GM18499 (cell line): Measurements from ENCODE around the gene TAF15.

Source experiments
- ATAC-seq: cut with Tn5 transposase; IDR thresholded peaks from one replicate; pipeline ENCODE4 v1.9.1; 2021; ENCODE audit warnings: moderate number of reproducible peaks; ENCODE audit not compliant: insufficient read depth, unreplicated experiment

Gene TAF15

GRCh38 chr17:35867574-35867973, 58.3 kb downstream of the TAF15 start:
- no peak for ATAC-seq

GRCh38 chr17:35868737-35869136, 59.5 kb downstream of the TAF15 start, which contains the start of gene HEATR9:
TSS of gene HEATR9 (minus strand) at chr17:35868891. CDS start at chr17:35868742, 149 bp downstream.
- no peak for ATAC-seq

- no peak for ATAC-seq
These were observed 61.9 kb downstream of the TAF15 start for GRCh38 chr17:35870906-35871819.

- no peak for ATAC-seq
These were observed 63.1 kb downstream of the TAF15 start for GRCh38 chr17:35872196-35872980.

GRCh38 chr17:35875072-35875799, 66.0 kb downstream of the TAF15 start:
- no peak for ATAC-seq

GRCh38 chr17:35875800-35876139, 66.5 kb downstream of the TAF15 start:
- ATAC-seq, result no peak

GRCh38 chr17:35876534-35876933, 67.2 kb downstream of the TAF15 start:
- no peak for ATAC-seq

GRCh38 chr17:35877345-35878029, 68.2 kb downstream of the TAF15 start:
- ATAC-seq, result no peak

GRCh38 chr17:35878361-35878760, 69.1 kb downstream of the TAF15 start:
- ATAC-seq, result no peak

- ATAC-seq, result peak; percentile 85
These were observed 70.7 kb downstream of the TAF15 start, which contains the start of gene CCL5 for GRCh38 chr17:35879773-35880654. TSS of gene CCL5 (minus strand) at chr17:35880360.

- no peak for ATAC-seq
These were observed 80.0 kb downstream of the TAF15 start for GRCh38 chr17:35889241-35889640.

- no peak for ATAC-seq
These were observed 80.8 kb downstream of the TAF15 start for GRCh38 chr17:35889818-35890773.

GRCh38 chr17:35890774-35891155, 81.5 kb downstream of the TAF15 start:
- ATAC-seq, result no peak

- ATAC-seq, result no peak
These were observed 82.0 kb downstream of the TAF15 start for GRCh38 chr17:35891269-35891668.

- no peak for ATAC-seq
These were observed 83.1 kb downstream of the TAF15 start for GRCh38 chr17:35892091-35893035.

- ATAC-seq, result no peak
These were observed 84.5 kb downstream of the TAF15 start for GRCh38 chr17:35893751-35894150.

- ATAC-seq, result no peak
These were observed 84.9 kb downstream of the TAF15 start for GRCh38 chr17:35894206-35894605.
